HT1080 (cell line): ENCODE data around the gene DNM2. TPM values are rescaled to one million over a fixed set of nuclear protein-coding genes. Genes with fewer than 3 reads are reported as not detected.
"Not testable (repeated sequence)": the region's sequence is repeated elsewhere in the genome, so short reads cannot be mapped to it uniquely, and the experiment has no call there.

Experiments used
- DNase-seq: peaks from one replicate; pipeline ENCODE4 v3.0.0-alpha.2; 2015; ENCODE audit warnings: low read depth
- total RNA-seq: library from RNA; depleted of rRNA; stranded (reverse); fragments of >200 nt; shearing (Covaris generic); gene quantifications from 2 replicates; pipeline ENCODE4 v1.2.3, GENCODE V29; 2014

DNM2 gene
- total RNA-seq, 1 experiment from 2014 or later, result 68.0 TPM

- DNase-seq, result no peak
These were observed 114.4 kb downstream of the DNM2 start for GRCh38 chr19:10831987-10832938.

DNA sequence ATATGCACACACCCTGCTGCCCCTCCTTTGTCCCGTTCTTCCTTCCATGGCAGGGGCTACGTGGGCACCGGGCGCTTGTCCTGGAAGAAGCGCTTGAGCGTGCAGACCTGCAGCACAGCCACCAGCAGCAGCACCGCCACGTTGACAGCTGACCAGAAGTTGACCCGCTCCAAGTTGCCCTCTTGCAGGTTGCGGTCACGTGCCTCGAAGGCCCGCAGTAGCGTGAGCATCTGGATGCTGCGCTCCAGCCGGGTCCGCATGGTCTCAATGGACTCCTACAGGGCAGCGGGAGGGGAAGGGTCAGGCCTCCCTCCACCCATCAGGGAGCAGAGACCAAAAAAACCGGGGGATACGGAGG is 115.0 kb downstream of the DNM2 start:
- DNase-seq, result no peak

DNA sequence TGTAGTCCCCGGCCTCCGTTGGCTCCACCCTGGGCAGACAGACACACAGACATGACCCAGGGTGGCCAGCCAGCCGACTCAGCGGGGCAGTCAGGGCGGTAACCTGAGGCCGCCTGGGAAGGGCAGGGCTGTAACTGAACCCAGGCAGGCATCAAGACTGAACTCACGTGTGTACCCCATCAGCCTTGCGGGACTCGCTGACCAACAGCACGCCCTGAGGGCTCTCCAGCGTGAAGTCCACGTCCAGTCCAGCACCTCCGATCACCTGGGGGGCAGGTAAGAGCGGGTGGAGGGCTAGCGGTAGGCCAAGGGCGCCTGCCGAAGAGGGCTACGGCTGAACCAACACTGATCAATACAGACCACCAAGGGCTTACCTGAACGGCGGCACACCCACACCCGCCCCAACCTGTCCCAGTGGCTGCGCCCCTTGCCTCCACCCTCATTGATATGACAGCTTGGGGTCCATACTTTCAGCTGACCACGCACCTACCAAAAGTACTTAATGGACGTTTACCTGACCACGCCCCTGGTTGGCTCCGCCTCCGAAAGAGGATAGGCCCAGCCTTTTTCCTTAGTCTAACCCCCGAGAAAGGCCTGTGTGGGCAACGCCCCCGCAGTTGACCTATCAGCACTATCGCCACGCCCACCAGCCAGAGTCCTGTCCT is 117.3 kb downstream of the DNM2 start:
- no peak for DNase-seq

- peak; percentile 98 for DNase-seq
These were observed 118.0 kb downstream of the DNM2 start, which contains the start of gene TMED1 for GRCh38 chr19:10835754-10836478. Gene TMED1, minus strand, starts transcription at chr19:10836212. Its CDS starts 21 bp downstream, at chr19:10836191.

DNA sequence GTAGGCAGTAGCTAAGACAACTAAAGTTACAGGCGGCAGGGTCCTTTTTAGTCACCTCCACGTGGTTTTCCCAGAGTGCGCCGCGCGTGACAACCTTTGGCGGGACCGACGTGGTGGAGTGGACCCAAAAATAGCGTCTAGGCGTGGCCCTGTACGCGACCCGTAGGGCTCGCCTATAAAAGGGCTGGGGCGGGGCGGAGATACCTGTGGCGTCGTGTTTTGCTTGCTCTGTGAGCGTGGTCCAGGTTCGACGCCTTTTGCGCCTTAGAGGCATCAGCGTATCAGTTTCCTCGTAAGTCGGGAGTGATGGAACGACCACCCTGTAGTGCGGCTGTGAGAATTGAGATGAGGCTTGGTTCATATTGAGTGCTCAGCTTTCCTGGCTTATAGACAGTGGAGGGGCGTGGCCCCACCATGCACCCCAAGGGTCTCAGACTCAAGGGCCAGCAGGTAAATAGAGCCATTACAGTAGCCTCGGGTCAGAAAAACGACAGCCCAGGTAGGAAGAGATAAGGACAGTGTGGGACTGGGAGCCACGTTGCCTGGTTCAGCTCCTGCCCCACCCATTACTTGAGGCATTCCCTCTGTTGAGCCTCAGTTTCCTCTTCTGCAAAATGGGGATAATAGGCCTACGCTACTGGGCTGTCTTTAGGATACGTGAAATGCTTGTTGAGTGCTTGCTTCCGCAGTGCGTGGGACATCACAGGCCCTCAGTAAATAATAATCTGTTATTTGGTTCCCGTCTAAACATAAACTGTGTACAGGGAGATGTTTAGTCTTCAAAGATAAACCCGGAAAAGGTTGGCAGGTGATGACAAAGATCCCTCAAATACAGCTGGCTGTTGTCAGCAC is 118.8 kb downstream of the DNM2 start:
- DNase-seq, result no peak

DNA sequence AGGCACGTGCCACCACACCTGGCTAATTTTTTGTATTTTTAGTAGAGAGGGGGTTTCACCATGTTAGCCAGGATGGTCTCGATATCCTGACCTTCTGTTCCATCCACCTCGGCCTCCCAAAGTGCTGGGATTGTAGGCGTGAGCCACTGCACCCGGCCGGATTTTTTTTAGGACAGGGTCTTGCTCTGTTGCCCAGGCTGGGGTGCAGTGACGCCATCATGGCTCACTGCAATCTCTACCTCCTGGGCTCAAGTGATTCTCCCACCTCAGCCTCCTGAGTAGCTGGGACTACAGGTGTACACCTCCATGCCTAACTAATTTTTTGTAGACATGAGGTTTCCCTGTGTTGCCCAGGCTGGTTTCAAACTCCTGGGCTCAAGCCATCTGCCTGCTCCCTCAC is 119.8 kb downstream of the DNM2 start:
- not testable (repeated sequence) for DNase-seq

- no peak for DNase-seq
These were observed 120.5 kb downstream of the DNM2 start for GRCh38 chr19:10838377-10838776.

GRCh38 chr19:10839114-10840050 is 121.5 kb downstream of the DNM2 start:
- no peak for DNase-seq

GRCh38 chr19:10842788-10843187 is 124.9 kb downstream of the DNM2 start:
- DNase-seq, result no peak

DNA sequence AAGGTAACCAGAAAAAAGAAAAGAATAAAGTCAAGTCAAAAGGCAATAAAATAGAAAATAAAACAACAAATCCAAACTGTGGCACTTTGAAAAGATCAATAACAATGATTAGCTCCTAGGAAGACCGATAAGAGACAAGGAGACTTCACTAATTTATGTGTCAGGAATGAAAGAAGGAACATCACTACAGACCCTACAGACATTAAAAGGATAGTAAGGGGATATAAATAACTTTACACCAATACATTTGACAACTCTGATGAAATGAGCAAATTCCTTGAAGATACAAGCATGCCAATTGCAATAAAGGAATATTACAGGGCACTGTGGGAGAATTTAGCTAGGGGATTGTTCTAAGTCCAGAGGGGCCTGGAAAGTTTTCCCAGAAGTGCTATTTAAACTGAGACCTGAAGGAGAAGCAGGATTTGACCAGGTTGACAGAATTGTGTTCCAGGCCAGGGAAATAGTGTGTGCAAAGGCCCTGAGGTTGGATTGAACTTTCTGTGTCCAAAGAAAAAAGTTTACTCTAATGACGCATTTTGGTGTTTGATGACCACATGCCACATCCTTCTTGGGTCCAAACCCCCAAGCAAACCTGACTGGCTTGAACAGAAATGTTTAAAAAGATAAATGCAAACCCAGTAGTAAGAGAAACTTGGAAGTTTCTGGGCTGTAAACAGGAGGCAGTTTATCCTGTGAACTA is 128.8 kb downstream of the DNM2 start:
- no peak for DNase-seq

GRCh38 chr19:10848230-10848856 is 130.5 kb downstream of the DNM2 start, which contains the start of gene C19orf38:
Gene C19orf38, plus strand, starts transcription at chr19:10848415. Its CDS starts 94 bp downstream, at chr19:10848509.
- no peak for DNase-seq

GRCh38 chr19:10850631-10851030 is 132.8 kb downstream of the DNM2 start:
- DNase-seq, result no peak

DNA sequence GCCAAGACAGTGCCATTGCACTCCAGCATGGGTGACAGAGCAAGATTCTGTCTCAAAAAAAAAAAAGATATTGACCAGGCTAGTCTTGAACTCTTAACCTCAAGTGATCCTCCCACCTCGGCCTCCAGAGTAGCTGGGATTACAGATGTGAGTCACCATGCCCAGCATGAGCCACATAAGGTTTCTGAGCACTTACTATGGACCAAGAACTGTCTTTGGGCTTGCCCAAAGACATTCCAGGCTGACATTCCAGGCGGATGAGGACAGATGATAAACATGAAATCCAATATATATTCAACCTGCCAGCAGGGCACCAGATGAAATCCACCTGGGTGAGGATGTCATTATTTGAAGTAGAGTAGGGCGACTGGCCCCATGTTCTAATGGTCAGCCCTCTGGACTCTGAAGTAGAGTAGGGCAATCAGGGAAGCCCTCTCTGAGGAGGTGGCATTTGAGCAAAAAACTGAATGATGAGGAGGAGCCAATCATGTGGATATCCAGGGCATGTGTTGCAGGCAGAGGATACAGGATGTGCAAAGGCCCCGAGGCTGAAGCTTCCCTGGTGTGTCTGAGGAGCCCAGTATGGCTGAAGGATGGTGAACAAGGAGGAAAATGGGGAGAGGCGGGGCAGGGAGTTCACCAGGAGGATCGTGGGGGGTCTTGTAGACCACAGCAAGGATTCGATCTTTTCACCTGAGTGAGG is 134.4 kb downstream of the DNM2 start:
- peak; percentile 66 for DNase-seq

GRCh38 chr19:10852941-10853340 is 135.1 kb downstream of the DNM2 start:
- DNase-seq, result no peak

GRCh38 chr19:10854350-10855089 is 136.6 kb downstream of the DNM2 start:
- DNase-seq, result peak; percentile 24

GRCh38 chr19:10855879-10856522 is 138.1 kb downstream of the DNM2 start:
- no peak for DNase-seq

- not testable (repeated sequence) for DNase-seq
These were observed 139.0 kb downstream of the DNM2 start for GRCh38 chr19:10856899-10857298.
